Endothelial cell of umbilical vein (primary cell): ENCODE data around the gene FGFBP2.

Source experiments
- CTCF ChIP-seq, 2 donors: IDR thresholded peaks; 1 replicate in 1 of 2; 2 replicates in 1 of 2; pipeline ENCODE4 v1.5.1; 2011; ENCODE audit warnings: low read length in 2 of 2, mild to moderate bottlenecking in 2 of 2, moderate library complexity in 2 of 2, control low read depth in 1 of 2, inconsistent platforms in 1 of 2, low read depth in 1 of 2; ENCODE audit not compliant: insufficient read depth in 1 of 2; ENCODE audit errors: extremely low read depth in 1 of 2
- EZH2 ChIP-seq: IDR thresholded peaks from 2 replicates; pipeline ENCODE4 v1.6.1; 2012; ENCODE audit warnings: borderline replicate concordance, low read depth, mild to moderate bottlenecking, moderate library complexity, low read length, inconsistent platforms; ENCODE audit not compliant: severe bottlenecking
- MAX ChIP-seq: IDR thresholded peaks from 2 replicates; pipeline ENCODE4 v1.6.1; 2011; ENCODE audit not compliant: insufficient read depth, insufficient read length
- MYC ChIP-seq: IDR thresholded peaks from one replicate; pipeline ENCODE4 v1.6.1; 2011; ENCODE audit warnings: mild to moderate bottlenecking, low read depth, low read length
- POLR2AphosphoS5 ChIP-seq: IDR thresholded peaks from 2 replicates; pipeline ENCODE4 v1.6.1; 2012; ENCODE audit warnings: low read depth, mild to moderate bottlenecking, control low read depth, low read length, moderate library complexity; ENCODE audit not compliant: insufficient read depth

DNA sequence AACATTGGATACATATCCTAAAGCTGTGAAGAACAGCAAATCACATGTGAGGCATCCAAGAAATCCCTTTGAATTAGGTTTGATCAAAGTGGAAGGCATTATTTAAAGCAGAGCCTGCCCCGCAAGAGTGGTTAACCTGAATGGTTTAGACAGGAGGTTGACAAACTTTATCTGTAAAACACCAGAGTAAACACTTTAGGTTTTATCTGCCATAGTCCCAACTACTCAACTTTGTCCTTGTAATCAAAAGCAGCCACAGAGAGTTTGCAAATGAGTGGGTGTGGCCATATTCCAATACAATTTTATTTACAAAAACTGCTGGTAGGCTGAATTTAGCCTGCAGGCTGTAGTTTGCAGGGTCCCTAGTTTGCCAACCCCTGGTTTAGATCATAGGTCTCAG lies 25.2 kb upstream of the FGFBP2 start:
- TF ChIP-seq CTCF (IDR thresholded peaks at IDR 0.05; ENCODE audit: extremely low read depth in 1 of 2, insufficient read depth in 1 of 2, low read depth in 1 of 2, low read length in 2 of 2) (no peak), POLR2AphosphoS5 (no peak), MYC (no peak), MAX (no peak), EZH2 (no peak)
